ENCODE data around the gene TRIM10. TPM values are rescaled to one million over a fixed set of nuclear protein-coding genes. Genes with fewer than 3 reads are reported as not detected.

Gene TRIM10
- polyA plus RNA-seq, 1 experiment: not detected

GRCh38 chr6:30104661-30105060, 56.4 kb downstream of the TRIM10 start:
- ChIA-PET CTCF (interaction anchor here (0.6 to 7.6 kb wide), 8 partner anchors 12 to 115 kb away, joined by 3 to 199 read pairs (median 8); no protein-coding TSS in a partner anchor), POLR2A (no interaction called here)
- no peak for DNase-seq (ENCODE audit: low read depth)
- H3K4me3 ChIP-seq (ENCODE audit: low read depth, low read length): no peak overlapping the region
- TF ChIP-seq, protein P1, sequence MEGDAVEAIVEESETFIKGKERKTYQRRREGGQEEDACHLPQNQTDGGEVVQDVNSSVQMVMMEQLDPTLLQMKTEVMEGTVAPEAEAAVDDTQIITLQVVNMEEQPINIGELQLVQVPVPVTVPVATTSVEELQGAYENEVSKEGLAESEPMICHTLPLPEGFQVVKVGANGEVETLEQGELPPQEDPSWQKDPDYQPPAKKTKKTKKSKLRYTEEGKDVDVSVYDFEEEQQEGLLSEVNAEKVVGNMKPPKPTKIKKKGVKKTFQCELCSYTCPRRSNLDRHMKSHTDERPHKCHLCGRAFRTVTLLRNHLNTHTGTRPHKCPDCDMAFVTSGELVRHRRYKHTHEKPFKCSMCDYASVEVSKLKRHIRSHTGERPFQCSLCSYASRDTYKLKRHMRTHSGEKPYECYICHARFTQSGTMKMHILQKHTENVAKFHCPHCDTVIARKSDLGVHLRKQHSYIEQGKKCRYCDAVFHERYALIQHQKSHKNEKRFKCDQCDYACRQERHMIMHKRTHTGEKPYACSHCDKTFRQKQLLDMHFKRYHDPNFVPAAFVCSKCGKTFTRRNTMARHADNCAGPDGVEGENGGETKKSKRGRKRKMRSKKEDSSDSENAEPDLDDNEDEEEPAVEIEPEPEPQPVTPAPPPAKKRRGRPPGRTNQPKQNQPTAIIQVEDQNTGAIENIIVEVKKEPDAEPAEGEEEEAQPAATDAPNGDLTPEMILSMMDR (IDR thresholded peaks at IDR 0.05; ENCODE audit: insufficient read depth, low read depth, low read length): no peak
- peaks cover 30% of the 10 kb centered on the region for H3K27me3 ChIP-seq (ENCODE audit: control insufficient read depth, insufficient read depth, low read length)
- H3K36me3 ChIP-seq (ENCODE audit: control insufficient read depth, insufficient read depth, low read length): no peaks in the 10 kb centered on the region

DNA sequence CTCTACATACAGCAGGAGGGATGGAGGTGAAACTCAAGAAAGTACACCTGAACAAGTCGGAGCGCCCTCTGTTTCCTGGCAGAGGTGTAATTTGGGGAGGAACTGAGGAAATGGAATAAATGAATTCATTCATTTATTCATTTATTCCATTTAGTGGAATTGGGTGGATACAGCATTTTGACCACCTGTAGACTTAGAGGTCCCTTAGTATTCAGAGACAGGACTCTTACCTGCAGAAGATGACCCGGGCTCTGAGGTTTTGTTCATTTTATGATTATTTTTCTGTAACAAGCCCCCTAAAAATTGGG, 57.2 kb downstream of the TRIM10 start:
- H3K4me3 ChIP-seq (ENCODE audit: low read depth, low read length): no peak overlapping the region
- CTCF ChIA-PET: interaction anchor here (0.6 to 7.6 kb wide), 29 partner anchors 8 to 256 kb away, joined by 3 to 199 read pairs (median 6); partner anchors contain the start of gene TRIM40
- no peak for DNase-seq (ENCODE audit: low read depth)
- H3K27me3 ChIP-seq (ENCODE audit: control insufficient read depth, insufficient read depth, low read length): peaks cover 31% of the 10 kb centered on the region
- TF ChIP-seq, protein P1 (IDR thresholded peaks at IDR 0.05; ENCODE audit: insufficient read depth, low read depth, low read length): no peak
- no peaks in the 10 kb centered on the region for H3K36me3 ChIP-seq (ENCODE audit: control insufficient read depth, insufficient read depth, low read length)
- POLR2A ChIA-PET: interaction anchor here (0.6 kb wide), 2 partner anchors 10 to 37 kb away, joined by 3 read pairs; partner anchors contain the start of gene PPP1R11

GRCh38 chr6:30102970-30103871, 57.8 kb downstream of the TRIM10 start:
- ChIA-PET POLR2A (interaction anchor here (0.6 kb wide), 2 partner anchors 11 to 36 kb away, joined by 3 read pairs; partner anchors contain the start of gene PPP1R11), CTCF (interaction anchor here (0.6 to 7.6 kb wide), 34 partner anchors 9 to 297 kb away, joined by 3 to 199 read pairs (median 6); partner anchors contain the start of gene TRIM40)
- DNase-seq (ENCODE audit: low read depth): peak; percentile 33
- TF ChIP-seq, protein P1 (IDR thresholded peaks at IDR 0.05; ENCODE audit: insufficient read depth, low read depth, low read length): peak; percentile 89
- H3K27me3 ChIP-seq (ENCODE audit: control insufficient read depth, insufficient read depth, low read length): peaks cover 31% of the 10 kb centered on the region
- H3K4me3 ChIP-seq (ENCODE audit: low read depth, low read length): peak overlapping the region; percentile 46
- no peaks in the 10 kb centered on the region for H3K36me3 ChIP-seq (ENCODE audit: control insufficient read depth, insufficient read depth, low read length)

GRCh38 chr6:30102414-30102969, 58.5 kb downstream of the TRIM10 start:
- TF ChIP-seq, protein P1 (IDR thresholded peaks at IDR 0.05; ENCODE audit: insufficient read depth, low read depth, low read length): no peak
- Histone ChIP-seq H3K36me3 (ENCODE audit: control insufficient read depth, insufficient read depth, low read length) (no peaks in the 10 kb centered on the region), H3K4me3 (ENCODE audit: low read depth, low read length) (peak overlapping the region; percentile 28), H3K27me3 (ENCODE audit: control insufficient read depth, insufficient read depth, low read length) (peaks cover 34% of the 10 kb centered on the region)
- POLR2A ChIA-PET: no interaction called here
- DNase-seq (ENCODE audit: low read depth): no peak
- CTCF ChIA-PET: interaction anchor here (0.6 to 7.6 kb wide), 30 partner anchors 9 to 352 kb away, joined by 3 to 199 read pairs (median 6); partner anchors contain the start of gene TRIM40

Small RNAs within 50 kb of the gene (small RNA-seq; reads per million reads assigned to genes)
- gene RF00554 (ENCODE audit: insufficient read length, low read depth, low replicate concordance): not detected

Other genes with a start within 250 kb of the TRIM10 start
- gene HLA-A, start 218.7 kb downstream of the TRIM10 start, polyA plus RNA-seq (2011; rRNA removed): 505 and 737 TPM in 2 replicates
- gene POLR1H, start 99.9 kb downstream of the TRIM10 start, polyA plus RNA-seq (2011; rRNA removed): 23.4 and 28.6 TPM in 2 replicates
- gene PPP1R11, start 94.0 kb downstream of the TRIM10 start, polyA plus RNA-seq (2011; rRNA removed): 56.4 and 70.2 TPM in 2 replicates
- not detected in 2 replicates for gene RNF39, start 85.4 kb downstream of the TRIM10 start, polyA plus RNA-seq (2011; rRNA removed)
- gene TRIM31, start 48.1 kb downstream of the TRIM10 start, polyA plus RNA-seq (2011; rRNA removed): not detected in 2 replicates
- not detected in 2 replicates for gene TRIM40, start 25.1 kb downstream of the TRIM10 start, polyA plus RNA-seq (2011; rRNA removed)
- not detected in 2 replicates for gene TRIM15, start 2.3 kb upstream of the TRIM10 start, polyA plus RNA-seq (2011; rRNA removed)
- 31.8 and 41.8 TPM in 2 replicates for gene TRIM26, start 52.2 kb upstream of the TRIM10 start, polyA plus RNA-seq (2011; rRNA removed)
- gene TRIM39, start 165.7 kb upstream of the TRIM10 start, polyA plus RNA-seq (2011; rRNA removed): 7.4 and 8.1 TPM in 2 replicates
- gene RPP21, start 183.9 kb upstream of the TRIM10 start, polyA plus RNA-seq (2011; rRNA removed): 28.3 and 29.0 TPM in 2 replicates